Stimulated activated CD8-positive, alpha-beta memory T cell treated with anti-CD3 and anti-CD28 coated beads, Interleukin-2, amount 100 ng/mL, for 1 hour (primary cell): ENCODE measurements around the gene EPB42.
"Not testable (repeated sequence)": the region's sequence is repeated elsewhere in the genome, so short reads cannot be mapped to it uniquely, and the experiment has no call there.

Experiments used
- DNase-seq, 2 donors: peaks; one replicate each; pipeline ENCODE4 v3.0.0-alpha.2; 2020; ENCODE audit warnings: low read depth in 2 of 2

EPB42 gene

GRCh38 chr15:43212299-43212698 lies 8.5 kb downstream of the EPB42 start:
- DNase-seq, result no peak

DNA sequence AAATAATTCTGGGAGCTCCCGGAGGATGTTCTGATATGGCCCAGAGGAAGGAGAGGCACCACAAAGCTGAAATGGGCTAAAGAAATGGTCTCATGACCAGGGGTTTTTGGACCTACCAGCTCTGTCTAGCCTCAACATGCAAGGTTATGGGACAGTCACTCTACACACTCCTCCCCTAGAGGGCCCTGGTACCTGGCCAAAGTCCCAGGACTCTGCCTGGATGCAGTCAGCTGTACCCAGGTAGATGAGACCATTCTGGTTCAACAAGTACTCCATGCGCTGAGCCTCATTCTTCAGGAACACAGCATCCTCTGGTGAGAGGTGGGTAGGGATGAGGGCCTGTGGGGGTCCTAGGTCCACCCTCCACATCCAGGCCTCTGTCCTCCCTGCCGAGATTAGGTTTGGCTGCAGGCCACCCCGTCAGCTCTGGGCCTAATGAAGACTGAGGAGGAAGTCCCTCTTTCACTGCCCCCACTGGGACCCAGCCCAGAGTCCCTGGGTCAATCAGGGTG lies 9.5 kb downstream of the EPB42 start:
- no peak for DNase-seq

- no peak for DNase-seq
Observed at GRCh38 chr15:43210807-43211206, 10.0 kb downstream of the EPB42 start.

DNA sequence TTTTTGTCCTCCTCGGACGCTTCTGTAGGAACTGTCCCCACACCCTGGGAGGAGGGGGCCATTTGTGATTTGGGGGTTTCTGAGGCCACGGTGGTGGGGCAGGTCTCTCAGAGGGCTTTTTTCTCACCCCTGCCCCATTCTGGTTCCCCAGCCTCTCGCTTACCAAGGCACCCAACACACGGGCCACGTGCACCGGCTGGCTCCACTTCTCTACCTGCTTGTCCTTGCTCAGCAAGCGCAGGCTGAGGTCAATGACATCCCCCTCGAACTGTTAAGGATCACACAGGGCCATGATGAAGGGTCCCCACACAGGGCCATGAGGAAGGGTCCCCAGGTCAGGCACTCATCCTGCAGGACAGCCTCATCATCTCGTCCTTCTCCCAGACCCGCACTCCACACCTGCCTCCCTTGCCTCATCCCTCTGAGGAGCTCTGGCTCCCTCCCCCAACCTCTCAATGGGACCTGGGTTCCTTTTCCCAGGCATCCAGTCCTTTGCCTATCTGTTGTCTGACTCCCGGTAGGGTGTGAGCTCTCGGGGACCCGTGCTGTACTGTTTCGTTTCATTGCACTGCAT lies 10.6 kb downstream of the EPB42 start:
- no peak for DNase-seq

GRCh38 chr15:43209059-43209824 lies 11.6 kb downstream of the EPB42 start:
- no peak for DNase-seq

DNA sequence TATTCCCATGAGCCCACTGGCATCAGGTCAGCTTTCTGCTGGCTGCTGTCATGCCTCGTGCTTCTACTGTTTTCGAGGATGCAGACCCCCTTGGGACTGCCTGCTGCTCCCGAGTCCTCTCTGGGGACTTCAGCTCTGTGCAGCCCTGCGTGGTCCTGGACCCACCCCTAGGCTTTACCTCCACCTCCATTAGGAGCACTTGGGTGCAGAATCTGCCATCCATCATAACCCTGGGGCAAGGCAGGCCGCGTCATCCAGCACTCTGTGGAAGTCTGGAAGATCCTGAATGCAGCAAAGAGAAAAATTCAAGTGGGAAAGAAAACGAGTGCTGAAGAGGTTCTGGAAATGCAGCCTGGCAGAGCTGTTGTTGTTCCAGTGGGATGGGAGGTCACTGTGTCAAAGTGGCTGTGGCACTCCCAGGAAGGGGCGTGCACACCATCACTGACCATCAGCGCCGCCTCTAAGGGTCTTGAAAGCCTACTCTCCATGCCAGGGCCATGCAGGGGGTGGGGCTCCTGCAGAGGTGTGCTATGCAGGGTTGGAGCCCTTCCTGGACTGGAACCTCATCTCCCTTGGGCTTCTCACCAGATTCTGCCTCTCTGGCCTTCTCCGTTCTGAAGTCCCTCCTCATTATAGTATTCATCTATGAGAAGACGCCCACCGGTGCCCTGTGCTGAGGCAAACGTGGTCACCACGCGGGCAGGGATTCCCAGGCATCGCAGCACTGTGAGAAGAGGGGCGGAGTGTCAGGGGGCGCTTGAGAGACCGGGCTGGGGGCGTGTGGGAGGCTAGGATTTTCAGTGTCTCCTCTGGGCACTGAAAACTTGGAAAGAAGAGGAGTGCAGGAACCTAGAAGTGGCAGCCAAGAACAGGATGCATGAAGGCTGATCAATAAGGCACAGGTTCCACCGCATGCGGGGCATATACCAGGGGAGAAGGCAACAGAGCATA lies 12.5 kb downstream of the EPB42 start:
- DNase-seq, result no peak

- DNase-seq, result no peak
Observed at GRCh38 chr15:43207024-43207423, 13.8 kb downstream of the EPB42 start.

GRCh38 chr15:43206054-43206453 lies 14.8 kb downstream of the EPB42 start:
- no peak for DNase-seq

DNA sequence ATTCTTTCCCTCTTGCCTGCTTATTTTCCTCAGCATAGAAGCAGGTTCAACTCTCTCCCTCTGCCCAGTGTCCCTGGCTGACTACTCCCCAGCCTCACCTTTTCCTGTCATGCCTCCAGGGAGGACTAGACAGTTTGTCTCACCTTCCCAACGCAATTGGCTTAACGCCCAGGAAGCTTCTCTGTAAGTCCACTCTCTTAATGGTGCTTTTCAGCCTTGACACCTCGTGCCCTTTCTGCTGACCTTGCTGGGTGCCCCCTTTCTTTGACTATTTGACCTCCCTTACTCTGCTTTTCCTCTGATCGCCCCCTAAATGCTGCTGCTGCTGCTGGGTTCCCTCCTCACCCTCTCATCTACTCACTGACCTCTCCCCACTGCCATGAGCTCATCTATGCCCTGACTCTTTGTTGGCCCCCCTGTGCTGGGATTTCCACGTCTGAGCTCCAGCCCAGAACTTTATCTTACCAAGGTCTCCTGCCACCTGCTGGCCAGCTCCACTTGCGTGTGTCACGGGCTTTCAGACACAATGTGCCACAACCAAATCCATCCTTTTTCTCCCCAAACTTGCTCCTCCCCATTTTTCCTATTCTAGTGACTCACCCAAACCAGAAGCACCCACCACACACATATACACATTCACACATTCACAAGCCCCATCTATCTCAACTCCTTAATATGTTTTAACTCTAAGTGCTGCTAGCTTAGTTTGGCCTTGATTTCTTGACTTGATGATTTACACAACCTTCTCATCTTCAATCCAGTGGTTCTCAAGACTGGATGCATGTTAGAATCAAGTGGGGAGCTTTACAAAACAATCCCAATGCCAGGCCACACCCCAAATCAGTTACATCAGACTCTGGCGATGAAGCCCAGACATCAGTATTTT lies 16.6 kb downstream of the EPB42 start:
- peak; percentile 19 to 28 for DNase-seq

- DNase-seq, result no peak
Observed at GRCh38 chr15:43199945-43200488, 20.8 kb downstream of the EPB42 start.

DNA sequence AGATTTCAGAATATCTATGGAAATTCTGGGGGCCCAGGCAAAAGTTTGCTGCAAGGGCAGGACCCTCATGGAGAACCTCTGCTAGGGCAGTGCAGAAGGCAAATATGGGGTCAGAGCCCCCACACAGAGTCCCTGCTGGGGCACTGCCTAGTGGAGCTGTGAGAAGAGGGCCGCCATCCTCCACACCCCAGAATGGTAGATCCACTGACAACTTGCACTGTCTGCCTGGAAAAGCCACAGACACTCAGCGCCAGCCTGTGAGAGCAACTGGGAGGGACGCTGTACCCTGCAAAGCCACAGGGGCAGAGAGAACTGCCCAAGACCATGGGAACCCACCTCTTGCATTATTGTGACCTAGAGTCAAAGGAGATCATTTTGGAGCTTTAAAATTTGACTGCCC lies 21.8 kb downstream of the EPB42 start:
- DNase-seq, result no peak

DNA sequence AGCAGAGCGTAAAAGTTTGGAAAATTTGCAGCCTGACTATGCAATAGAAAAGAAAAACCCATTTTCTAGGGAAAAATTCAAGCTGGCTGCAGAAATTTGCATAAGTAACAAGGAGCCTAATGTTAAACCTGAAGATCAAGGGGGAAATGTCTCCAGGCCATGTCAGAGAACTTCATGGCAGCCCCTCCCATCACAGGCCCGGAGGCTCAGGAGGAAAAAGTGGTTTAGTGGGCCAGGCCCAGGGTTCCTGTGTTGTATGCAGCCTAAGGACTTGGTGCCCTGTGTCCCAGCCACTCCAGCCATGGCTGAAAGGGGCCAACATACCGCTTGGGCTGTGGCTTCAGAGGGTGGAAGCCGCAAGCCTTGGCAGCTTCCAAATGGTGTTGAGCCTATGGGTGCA lies 22.3 kb downstream of the EPB42 start:
- DNase-seq, result not testable (repeated sequence)

DNA sequence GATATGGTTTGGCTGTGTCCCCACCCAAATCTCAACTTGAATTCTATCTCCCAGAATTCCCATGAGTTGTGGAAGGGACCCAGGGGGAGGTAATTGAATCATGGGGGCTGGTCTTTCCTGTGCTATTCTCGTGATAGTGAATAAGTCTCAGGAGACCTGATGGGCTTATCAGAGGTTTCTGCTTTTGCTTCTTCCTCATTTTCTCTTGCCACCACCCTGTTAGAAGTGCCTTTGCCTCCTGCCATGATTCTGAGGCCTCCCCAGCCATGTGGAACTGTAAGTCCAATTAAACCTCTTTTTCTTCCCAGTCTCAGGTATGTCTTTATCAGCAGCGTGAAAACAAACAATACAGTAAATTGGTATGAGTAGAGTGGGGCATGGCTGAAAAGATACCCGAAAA lies 23.0 kb downstream of the EPB42 start:
- not testable (repeated sequence) for DNase-seq

- no peak for DNase-seq
Observed at GRCh38 chr15:43196760-43197548, 23.9 kb downstream of the EPB42 start.

GRCh38 chr15:43194795-43195194 lies 26.0 kb downstream of the EPB42 start:
- no peak for DNase-seq

DNA sequence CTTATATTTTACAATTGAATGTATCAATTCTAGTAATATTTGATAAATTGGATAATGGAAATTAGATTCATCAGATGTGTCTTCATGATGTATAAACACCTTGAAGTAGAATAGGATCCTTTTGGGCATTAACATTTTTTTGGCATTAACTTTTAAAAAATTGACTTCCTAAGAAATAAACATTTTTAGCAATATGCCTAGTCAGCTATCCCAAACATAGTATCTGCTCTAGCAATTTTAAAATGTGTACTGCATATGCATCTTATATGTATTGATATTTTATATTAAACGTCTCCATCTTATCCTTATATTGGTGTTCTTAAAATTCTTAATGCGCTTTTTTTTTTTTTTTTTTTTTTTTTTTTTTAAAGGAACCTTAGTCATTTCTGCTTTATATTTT lies 27.1 kb downstream of the EPB42 start:
- DNase-seq, result no peak

DNA sequence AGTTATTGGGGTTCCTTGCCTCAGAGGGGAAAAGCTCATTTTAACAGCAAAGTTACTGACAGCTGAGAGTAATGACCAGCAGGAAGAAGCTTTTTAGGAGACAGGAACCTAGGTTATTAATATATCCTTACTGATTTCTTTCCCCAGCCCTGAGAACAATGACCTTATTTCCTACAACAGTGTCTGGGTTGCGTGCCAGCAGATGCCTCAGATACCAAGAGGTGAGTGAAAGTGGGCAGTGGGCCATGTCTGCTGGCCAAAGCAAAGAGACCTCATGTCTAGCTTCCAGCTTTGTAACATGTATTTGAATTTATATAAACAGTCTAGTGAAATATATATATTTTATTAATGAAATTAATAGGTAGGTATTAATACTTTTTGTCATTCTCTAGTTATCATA lies 30.6 kb downstream of the EPB42 start:
- DNase-seq, result no peak

DNA sequence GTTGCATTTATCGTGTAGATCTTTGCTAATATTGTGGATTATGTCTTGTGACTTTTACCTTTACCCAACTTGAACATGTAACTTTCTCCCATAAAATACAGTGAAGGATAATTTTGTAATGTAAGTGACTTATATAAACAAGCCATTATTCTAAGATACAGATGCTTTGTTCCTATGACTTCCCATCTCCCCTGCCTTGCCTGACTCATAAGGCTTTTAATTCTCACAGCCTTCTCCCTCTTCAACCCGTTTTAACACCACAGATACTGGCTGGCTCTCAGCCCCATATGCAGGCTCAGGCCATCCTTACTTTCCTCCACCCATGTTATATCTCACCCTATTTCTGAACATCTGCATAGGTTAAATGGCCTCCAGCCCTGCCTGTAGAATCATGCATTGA lies 31.5 kb downstream of the EPB42 start:
- DNase-seq, result no peak

DNA sequence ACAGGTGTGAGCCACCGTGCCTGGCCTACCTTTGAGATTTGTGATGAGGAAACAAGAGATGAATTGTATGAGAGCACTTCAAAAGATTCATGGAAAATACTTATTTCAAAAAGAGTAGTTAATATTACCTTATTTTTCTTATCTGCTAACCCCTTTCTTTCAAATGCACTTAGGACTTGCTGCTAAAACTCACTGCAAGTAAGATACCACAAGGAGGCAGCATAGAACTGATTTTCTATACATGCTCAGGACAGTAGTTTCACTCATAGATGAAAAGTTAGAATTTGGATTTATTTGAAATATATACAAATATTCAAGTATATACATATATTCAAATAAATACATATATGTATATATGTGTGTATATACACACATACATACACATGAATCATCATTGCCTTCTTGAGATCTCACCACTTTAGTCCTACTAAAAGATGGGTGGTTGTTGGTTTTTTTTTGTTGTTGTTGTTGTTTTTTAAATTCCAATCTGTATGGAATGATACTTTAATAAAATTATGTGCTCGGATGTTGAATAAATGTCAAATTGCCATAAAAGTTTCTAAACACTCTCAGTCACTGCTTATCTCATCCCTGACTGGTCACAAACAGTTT lies 33.2 kb downstream of the EPB42 start:
- DNase-seq, result no peak

- no peak for DNase-seq
Observed at GRCh38 chr15:43186003-43186353, 34.8 kb downstream of the EPB42 start.
